Mammary epithelial cell (primary cell): ENCODE data around the gene POLR3K.

ENCODE experiments used
- CTCF ChIP-seq, 2 donors: IDR thresholded peaks in 1 of 2; conservative IDR thresholded peaks in 1 of 2; 2 replicates each; pipeline ENCODE4 v1.5.1; 2011 to 2012; ENCODE audit warnings: inconsistent platforms in 2 of 2, low read length in 2 of 2, mild to moderate bottlenecking in 2 of 2, control low read depth in 1 of 2, low read depth in 1 of 2; ENCODE audit not compliant: insufficient read depth in 1 of 2; ENCODE audit errors: extremely low read depth in 1 of 2
- EZH2 ChIP-seq: IDR thresholded peaks from 2 replicates; pipeline ENCODE4 v1.6.1; 2012; ENCODE audit warnings: low read length, inconsistent platforms, borderline replicate concordance

DNA sequence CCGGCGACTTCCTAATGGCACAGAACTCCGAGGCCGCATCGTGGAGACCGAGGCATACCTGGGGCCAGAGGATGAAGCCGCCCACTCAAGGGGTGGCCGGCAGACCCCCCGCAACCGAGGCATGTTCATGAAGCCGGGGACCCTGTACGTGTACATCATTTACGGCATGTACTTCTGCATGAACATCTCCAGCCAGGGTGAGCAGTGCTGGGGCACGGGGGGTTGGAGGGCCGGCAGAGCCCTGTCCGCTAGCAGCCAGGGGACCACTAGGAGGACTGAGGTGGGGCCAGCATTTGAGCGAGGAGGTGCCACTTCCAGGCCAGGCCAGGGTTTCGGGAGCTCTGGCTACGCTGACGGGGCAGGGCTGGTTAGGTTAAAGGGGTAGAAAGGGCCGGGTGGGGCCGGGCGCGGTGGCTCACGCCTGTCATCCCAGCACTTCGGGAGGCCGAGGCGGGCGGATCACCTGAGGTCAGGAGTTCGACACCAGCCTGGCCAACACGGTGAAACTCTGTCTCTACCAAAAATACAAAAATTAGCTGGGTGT is 29.7 kb upstream of the POLR3K start:
- TF ChIP-seq CTCF (conservative IDR thresholded peaks at IDR 0.05 in 1 of 2, IDR thresholded peaks at IDR 0.05 in 1 of 2; ENCODE audit: extremely low read depth in 1 of 2, insufficient read depth in 1 of 2, low read depth in 1 of 2, low read length in 2 of 2) (no peak), EZH2 (no peak)
